Measurements from ENCODE around the gene NAXE. TPM values are rescaled to one million over a fixed set of nuclear protein-coding genes. Genes with fewer than 3 reads are reported as not detected.

NAXE gene
- total and polyA plus RNA-seq, 2 of the 13 experiments (the other 11 are each of a cell fraction or from before 2014, with no cell fraction given) = 39.4 to 59.4 TPM

GRCh38 chr1:156626079-156626438, 34.5 kb downstream of the NAXE start:
- CTCF ChIA-PET (ENCODE audit: low intra/inter-chr PET ratio, low total read pairs) = interaction anchor here (2.2 to 3.0 kb wide), 4 partner anchors 31 to 100 kb away, joined by 9 to 18 read pairs (median 10); partner anchors contain the start of gene NES
- POLR2A ChIA-PET = no interaction called here
- no peak overlapping the region for H2AFZ ChIP-seq (ENCODE audit: low read length)
- no peak for ATAC-seq
- H3K9me3 ChIP-seq (ENCODE audit: low read length) = no peaks in the 10 kb centered on the region
- no peak overlapping the region for H3K9ac ChIP-seq (ENCODE audit: insufficient read depth, low read depth, low read length)
- peak overlapping the region; percentile 88 for H3K4me2 ChIP-seq (ENCODE audit: low read depth, low read length)
- FAIRE-seq = no peak
- H3K36me3 ChIP-seq (replicated peaks in 1 of 2; ENCODE audit: control insufficient read depth in 1 of 2, insufficient read depth in 2 of 2, low read length in 2 of 2) = no peaks in the 10 kb centered on the region
- H3K4me1 ChIP-seq (ENCODE audit: insufficient read depth, low read length) = peaks cover 34% of the 10 kb centered on the region
- WGBS (ENCODE audit: low lambda C conversion rate) = 48% methylated on average over 4 of the region's 4 CpGs
- no peaks in the 10 kb centered on the region for H4K20me1 ChIP-seq (ENCODE audit: insufficient read depth, low read length)
- no peaks in the 10 kb centered on the region for H3K79me2 ChIP-seq (ENCODE audit: insufficient read depth, low read length)
- BruUV-seq (replicated peaks) = no TSS peak
- DNase-seq (ENCODE audit: low spot score) = no peak
- intact Hi-C loops (cut with micrococcal nuclease; ENCODE audit: unreplicated experiment) (loop anchor here (2.0 kb wide), 1 partner anchor 51 kb away; the partner anchor contains the start of gene NES), in situ Hi-C loops (cut with HindIII; ENCODE audit: extremely low pct_ligation_motif_present, low pct_unique_long_range_greater_than_20kb) (no loop called here)
- no peak for TF ChIP-seq CENPT (CRISPR knock-in tag; IDR thresholded peaks at IDR 0.05; ENCODE audit: low read depth)
- TF ChIP-seq NFKBIZ (CRISPR knock-in tag; IDR thresholded peaks at IDR 0.05) = no peak
- TF ChIP-seq ZNF781 (CRISPR knock-in tag; IDR thresholded peaks at IDR 0.05; ENCODE audit: borderline replicate concordance, not compliant biosample characterization) = no peak
- no peak for TF ChIP-seq ZNF75D (CRISPR knock-in tag; IDR thresholded peaks at IDR 0.05; ENCODE audit: borderline replicate concordance)
- TF ChIP-seq, protein P1, sequence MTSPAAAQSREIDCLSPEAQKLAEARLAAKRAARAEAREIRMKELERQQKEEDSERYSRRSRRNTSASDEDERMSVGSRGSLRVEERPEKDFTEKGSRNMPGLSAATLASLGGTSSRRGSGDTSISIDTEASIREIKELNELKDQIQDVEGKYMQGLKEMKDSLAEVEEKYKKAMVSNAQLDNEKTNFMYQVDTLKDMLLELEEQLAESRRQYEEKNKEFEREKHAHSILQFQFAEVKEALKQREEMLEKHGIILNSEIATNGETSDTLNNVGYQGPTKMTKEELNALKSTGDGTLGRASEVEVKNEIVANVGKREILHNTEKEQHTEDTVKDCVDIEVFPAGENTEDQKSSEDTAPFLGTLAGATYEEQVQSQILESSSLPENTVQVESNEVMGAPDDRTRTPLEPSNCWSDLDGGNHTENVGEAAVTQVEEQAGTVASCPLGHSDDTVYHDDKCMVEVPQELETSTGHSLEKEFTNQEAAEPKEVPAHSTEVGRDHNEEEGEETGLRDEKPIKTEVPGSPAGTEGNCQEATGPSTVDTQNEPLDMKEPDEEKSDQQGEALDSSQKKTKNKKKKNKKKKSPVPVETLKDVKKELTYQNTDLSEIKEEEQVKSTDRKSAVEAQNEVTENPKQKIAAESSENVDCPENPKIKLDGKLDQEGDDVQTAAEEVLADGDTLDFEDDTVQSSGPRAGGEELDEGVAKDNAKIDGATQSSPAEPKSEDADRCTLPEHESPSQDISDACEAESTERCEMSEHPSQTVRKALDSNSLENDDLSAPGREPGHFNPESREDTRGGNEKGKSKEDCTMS (CRISPR knock-in tag; conservative IDR thresholded peaks at IDR 0.05) = no peak
- TF ChIP-seq KLF13 (CRISPR knock-in tag; IDR thresholded peaks at IDR 0.05) = no peak
- TF ChIP-seq SNAPC5 (CRISPR knock-in tag; IDR thresholded peaks at IDR 0.05; ENCODE audit: borderline replicate concordance) = no peak
- no peak for TF ChIP-seq NFRKB (IDR thresholded peaks at IDR 0.05)
- TF ChIP-seq ZNF138 (CRISPR knock-in tag; IDR thresholded peaks at IDR 0.05; ENCODE audit: low read depth) = no peak
- no peak overlapping the region for H3K4me3 ChIP-seq (replicated peaks in 1 of 3; ENCODE audit: insufficient read depth in 1 of 3, low read depth in 2 of 3, low read length in 3 of 3)
- no peak overlapping the region for H3K27ac ChIP-seq (ENCODE audit: extremely low read length, insufficient read depth, low read length)
- peaks cover 11 to 40% of the 10 kb centered on the region in 2 experiments for H3K27me3 ChIP-seq (ENCODE audit: control insufficient read depth in 1 of 2, insufficient read depth in 2 of 2, low read length in 2 of 2)

Measured in HepG2 (cell line).